Measurements from ENCODE around the gene MYO5B.

MYO5B gene

DNA sequence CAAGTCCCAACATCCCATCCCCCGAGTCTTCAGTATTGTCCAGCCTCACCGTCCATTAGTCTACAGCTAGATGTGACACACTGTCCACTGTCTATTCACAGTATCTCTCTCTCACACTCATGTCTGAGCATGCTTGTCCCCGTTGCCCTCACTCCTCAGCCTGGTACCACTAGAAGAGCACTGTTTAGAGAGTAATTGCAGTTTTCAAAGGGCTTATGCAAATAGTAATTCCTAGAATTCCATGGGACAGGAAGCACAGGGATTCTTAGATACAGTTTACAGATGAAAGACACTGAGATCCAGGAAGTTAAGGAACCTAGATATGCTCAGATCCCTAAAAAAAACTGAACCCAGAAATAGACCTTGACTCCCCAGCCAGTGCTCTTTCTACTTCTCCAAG is 125.5 kb downstream of the MYO5B start:
- no peak for TF ChIP-seq ZFX (IDR thresholded peaks at IDR 0.05; ENCODE audit: borderline replicate concordance)
- TF ChIP-seq, protein P1, sequence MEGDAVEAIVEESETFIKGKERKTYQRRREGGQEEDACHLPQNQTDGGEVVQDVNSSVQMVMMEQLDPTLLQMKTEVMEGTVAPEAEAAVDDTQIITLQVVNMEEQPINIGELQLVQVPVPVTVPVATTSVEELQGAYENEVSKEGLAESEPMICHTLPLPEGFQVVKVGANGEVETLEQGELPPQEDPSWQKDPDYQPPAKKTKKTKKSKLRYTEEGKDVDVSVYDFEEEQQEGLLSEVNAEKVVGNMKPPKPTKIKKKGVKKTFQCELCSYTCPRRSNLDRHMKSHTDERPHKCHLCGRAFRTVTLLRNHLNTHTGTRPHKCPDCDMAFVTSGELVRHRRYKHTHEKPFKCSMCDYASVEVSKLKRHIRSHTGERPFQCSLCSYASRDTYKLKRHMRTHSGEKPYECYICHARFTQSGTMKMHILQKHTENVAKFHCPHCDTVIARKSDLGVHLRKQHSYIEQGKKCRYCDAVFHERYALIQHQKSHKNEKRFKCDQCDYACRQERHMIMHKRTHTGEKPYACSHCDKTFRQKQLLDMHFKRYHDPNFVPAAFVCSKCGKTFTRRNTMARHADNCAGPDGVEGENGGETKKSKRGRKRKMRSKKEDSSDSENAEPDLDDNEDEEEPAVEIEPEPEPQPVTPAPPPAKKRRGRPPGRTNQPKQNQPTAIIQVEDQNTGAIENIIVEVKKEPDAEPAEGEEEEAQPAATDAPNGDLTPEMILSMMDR (IDR thresholded peaks at IDR 0.05) = no peak
- no peak overlapping the region for H3K27ac ChIP-seq

DNA sequence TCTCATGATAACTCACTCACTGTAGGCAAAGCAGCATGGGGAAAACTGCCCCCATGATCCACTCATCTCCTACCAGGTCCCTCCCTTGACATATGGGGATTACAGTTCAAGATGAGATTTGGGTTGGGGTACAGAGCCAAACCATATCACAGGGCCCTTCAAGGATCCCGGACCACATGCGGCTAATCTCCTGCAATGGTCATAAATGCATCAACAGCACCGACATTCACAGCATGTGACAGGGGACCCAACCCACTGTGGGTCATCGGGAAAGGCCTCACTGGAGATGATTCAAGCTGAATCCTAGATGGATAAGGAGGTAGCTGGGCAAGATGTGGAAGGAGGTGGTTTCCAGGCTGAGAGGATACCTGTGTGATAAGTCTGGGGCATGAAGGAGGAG is 129.4 kb downstream of the MYO5B start:
- no peak overlapping the region for H3K27ac ChIP-seq
- TF ChIP-seq, protein P1 (IDR thresholded peaks at IDR 0.05) = no peak
- TF ChIP-seq ZFX (IDR thresholded peaks at IDR 0.05; ENCODE audit: borderline replicate concordance) = no peak

DNA sequence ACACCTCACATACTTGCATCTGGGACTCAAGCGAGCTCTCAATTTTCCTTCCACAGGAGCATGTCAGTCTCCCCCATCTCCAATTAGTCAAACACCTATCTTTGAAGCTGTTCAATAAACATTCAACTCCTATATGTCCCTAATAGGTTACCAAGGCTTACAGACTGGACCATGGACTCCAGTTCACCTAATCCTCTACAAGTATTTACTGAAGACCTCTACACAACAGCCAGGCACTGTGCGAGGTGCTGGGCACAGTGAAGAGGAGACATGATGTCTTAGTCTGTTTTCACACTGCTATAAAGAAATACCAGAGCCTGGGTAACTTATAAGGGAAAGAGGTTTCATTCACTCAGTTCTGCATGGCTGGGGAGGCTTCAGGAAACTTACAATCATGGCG is 129.9 kb downstream of the MYO5B start:
- TF ChIP-seq, protein P1 (IDR thresholded peaks at IDR 0.05) = no peak
- TF ChIP-seq ZFX (IDR thresholded peaks at IDR 0.05; ENCODE audit: borderline replicate concordance) = no peak
- no peak overlapping the region for H3K27ac ChIP-seq

DNA sequence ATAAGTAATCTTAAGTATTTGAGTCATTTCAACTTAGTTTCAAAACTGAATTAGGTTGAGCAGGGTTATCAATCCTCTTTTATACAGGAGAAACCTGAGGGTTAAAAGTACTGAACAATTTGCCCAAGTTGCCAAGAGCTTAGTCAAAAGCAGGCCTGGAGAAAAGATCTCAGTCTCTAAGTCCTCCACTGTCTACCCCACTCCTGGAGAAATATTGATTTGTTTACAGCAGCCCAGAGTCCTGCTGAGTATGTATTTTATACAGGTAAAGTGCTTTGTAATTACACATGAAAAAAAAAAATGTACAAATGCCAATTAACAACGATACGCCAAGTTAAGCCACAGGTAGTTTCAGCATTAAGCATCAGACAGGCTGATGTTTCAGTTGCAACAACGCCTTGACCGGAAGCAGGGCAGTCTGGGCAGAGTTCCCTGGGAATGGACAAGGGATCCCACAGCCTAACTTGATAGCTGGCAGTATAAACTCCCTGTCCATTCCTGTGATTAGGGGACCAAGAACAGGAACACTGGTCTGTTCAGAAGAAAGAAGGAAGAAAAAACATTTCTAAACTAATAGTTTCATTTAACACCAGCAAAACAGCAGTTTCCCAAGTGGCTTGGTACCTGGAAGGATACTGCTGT is 132.9 kb downstream of the MYO5B start:
- H3K27ac ChIP-seq = no peak overlapping the region
- no peak for TF ChIP-seq ZFX (IDR thresholded peaks at IDR 0.05; ENCODE audit: borderline replicate concordance)
- TF ChIP-seq, protein P1 (IDR thresholded peaks at IDR 0.05) = no peak

DNA sequence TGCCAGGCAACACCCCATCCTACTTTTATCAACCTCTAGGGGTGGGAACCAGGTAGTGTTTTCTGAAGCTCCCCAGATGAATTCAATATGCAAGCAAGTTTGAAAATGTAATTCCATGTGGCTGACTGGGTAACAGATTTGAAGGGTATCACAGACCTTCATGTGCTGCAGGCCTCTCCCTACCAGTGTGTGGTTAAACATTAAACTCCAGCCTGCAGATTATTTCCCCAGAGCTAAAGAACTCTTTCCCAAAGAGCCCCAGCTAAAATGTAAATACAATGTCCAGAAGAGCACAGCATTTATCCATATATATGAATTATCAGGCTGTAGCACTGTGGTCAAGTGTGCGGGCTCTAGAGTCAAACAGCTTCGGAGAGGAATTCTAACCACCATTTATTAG is 134.1 kb downstream of the MYO5B start:
- TF ChIP-seq, protein P1 (IDR thresholded peaks at IDR 0.05) = no peak
- no peak for TF ChIP-seq ZFX (IDR thresholded peaks at IDR 0.05; ENCODE audit: borderline replicate concordance)
- no peak overlapping the region for H3K27ac ChIP-seq

DNA sequence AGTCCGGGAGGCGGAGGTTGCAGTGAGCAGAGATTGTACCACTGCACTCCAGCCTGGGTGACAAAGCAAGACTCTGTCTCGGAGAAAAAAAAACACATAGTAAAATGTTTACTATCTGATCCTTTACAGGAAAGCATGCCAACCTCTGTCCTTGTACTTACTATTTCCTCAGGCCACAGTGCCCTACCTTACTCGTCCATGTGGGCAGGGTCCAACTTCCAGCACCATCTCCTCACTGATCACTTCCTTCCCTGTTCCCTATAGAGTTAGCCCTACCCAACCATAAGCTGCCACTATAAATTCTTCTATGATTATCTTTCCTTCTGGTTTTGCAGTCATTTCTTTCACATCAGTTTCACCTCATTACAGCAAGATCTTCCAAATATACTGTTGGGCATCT is 136.2 kb downstream of the MYO5B start:
- TF ChIP-seq, protein P1 (IDR thresholded peaks at IDR 0.05) = no peak
- TF ChIP-seq ZFX (IDR thresholded peaks at IDR 0.05; ENCODE audit: borderline replicate concordance) = no peak
- no peak overlapping the region for H3K27ac ChIP-seq

DNA sequence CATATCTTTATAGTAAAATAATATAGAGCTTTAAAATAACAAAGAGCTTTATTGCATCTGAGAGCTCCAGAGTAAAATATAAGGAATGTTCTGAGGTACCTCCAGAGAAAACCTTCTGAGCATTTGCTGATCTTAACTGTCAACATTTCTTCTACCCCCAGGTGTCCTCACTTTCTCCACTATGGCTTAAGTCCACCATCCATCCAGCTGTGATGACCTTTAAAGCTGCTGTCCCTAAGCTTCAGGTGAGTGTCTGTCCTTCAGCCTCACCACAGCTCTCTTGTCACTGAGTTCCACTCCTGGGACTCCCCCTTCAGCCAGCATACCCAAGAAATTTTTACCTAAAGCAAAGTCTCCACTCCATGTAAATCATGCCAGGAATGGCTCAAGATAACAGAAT is 137.9 kb downstream of the MYO5B start:
- no peak for TF ChIP-seq ZFX (IDR thresholded peaks at IDR 0.05; ENCODE audit: borderline replicate concordance)
- TF ChIP-seq, protein P1 (IDR thresholded peaks at IDR 0.05) = no peak
- no peak overlapping the region for H3K27ac ChIP-seq

Data from 22Rv1 (cell line).